Daoy (cell line): ENCODE measurements around the gene HNRNPLL. TPM values are rescaled to one million over a fixed set of nuclear protein-coding genes. Genes with fewer than 3 reads are reported as not detected.

Experiments
- DNase-seq: peaks from one replicate; pipeline ENCODE4 v3.0.0-alpha.2; 2015; ENCODE audit warnings: low read depth
- total RNA-seq: library from RNA; depleted of rRNA; stranded (reverse); fragments of >200 nt; shearing (Covaris generic); gene quantifications from 2 replicates; pipeline ENCODE4 v1.2.3, GENCODE V29; 2014

Gene HNRNPLL
- total RNA-seq, 1 experiment from 2014 or later = 52.7 TPM

DNA sequence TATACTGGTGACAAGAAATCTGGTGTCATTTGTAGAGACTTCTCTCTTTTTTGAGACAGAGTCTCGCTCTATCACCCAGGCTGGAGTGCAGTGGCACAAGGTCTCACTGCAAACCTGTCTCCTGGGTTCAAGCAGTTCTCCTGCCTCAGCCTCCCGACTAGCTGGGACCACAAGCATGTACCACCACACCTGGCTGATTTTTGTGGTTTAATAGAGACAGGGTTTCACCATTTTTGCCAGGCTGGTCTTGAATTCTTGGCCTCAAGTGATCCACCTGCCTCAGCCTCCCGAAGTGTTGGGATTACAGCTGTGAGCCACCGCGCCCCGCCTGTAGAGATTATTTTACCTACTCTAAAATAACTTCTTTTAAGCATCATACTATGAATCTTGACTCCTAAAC lies 6.5 kb downstream of the HNRNPLL start:
- DNase-seq = no peak

DNA sequence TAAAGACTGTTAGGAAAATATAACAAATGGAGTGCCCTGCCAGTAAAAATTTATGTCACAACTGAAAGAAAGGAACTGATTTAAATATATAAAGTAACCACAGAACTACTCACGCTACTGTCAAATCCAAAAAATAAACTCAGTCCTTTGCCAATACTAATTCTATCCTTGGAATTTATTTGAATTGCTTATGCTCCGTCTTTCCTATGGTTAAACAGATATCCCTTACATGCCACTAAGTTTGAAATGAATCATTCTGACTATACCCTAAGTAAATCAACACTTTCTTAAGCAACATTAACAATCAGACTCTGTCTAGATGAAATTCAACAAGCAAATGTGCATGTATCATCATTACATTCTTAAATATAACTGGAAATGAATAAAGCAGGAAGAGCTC lies 9.8 kb downstream of the HNRNPLL start:
- no peak for DNase-seq

DNA sequence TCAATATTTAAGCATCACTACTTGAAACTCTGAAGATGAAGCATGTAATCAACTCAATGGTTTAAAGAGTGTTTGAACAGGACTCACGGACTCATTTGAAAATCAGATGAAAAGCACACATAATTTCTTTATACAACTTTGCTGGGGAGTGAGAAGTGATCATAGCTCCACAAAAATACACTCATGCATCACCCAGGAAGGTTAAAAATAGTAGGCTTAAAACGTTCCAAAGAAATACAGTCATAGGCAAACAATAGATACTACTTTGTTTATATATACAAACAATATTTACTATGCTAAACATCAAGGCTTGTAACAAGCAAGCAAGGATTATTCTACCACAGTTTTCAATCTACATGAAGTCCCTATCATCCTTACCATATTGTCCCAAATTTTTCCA lies 11.6 kb downstream of the HNRNPLL start:
- DNase-seq = no peak

DNA sequence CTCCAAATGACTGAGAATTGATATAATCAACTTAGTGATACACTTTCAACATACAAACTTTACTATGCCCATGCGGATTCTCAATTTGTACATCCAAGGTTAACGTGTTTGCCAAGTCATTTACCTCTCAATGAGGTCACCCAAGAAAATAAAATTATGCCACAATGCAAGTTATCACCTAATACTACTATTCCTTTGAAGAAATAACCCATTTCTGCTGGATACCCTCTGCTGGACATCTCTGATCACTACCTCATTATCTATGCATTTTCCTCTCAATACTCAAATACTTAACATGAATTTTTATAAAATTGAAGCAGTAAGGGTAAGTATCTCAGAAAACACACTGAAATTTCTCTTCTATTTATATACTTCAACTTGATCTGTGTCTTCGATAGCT lies 12.7 kb downstream of the HNRNPLL start:
- no peak for DNase-seq

DNA sequence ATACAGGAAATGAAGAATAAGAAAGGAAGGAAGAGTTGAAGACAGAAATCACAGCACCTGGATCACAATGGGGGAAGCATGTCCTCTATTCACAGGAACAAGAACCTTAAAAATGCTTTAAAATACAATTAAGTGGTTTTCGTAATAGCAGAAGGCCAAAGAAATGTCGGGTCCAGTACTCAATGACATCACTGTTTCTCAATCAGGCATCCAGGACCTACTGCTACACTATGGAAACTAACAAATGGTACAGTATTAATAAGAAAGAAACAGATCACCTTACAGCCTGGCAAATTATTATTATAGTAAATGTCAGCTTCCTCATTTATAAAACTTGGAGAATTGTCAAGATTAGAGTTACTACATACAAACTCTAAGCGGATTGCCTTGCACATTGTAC lies 15.8 kb downstream of the HNRNPLL start:
- no peak for DNase-seq

DNA sequence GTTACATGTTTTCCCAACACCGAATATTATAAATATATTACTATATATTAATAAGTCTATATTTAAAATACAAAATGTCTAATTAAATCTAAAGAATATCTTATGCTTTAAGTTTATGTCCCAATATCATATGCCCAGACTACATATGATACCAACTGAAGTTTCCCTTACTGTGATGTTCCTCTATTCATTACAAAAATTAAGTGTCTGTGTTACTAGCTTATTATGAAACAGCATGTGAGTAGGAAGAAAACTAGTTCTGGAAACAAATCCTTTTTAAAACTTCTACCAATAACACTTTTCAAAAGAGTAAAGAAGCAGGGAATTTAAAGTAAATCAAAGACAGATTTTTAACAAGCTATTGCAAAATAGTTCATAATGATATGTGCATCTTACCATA lies 17.8 kb downstream of the HNRNPLL start:
- no peak for DNase-seq

DNA sequence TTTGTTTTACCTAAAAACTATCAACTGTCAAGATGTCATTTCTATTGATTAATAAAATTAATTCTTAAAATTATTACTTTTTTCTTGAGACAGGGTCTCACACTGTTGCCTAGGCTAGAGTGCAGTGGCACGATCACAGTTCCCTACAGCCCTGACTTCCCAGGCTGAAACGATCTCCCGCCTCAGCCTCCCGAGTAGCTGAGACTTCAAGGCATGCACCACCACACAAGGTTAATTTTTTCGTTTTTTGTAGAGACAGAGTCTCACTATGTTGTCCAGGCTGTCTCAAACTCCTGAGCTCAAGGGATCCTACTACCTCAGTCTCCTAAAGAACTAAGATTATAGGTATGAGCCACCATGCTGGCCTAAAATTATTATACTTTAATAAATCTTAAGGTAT lies 18.7 kb downstream of the HNRNPLL start:
- no peak for DNase-seq

DNA sequence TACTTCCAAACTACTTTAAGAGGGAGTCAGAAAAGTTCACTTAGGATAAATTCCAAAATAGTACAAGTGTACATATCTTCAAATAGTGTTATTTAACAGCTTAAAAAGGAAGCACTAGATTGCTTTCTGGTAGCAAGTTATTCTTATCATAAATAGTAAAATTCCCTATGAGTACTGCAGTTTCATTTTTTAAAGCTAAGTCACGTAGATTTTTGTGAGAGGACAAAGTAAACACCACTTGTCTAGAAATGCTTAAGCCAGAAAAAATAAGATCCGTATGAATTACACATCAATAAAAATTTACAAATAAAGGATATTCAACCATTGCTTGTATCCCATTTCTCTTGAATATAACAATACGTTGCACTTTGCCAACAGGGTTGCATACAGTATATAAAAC lies 19.2 kb downstream of the HNRNPLL start:
- no peak for DNase-seq

DNA sequence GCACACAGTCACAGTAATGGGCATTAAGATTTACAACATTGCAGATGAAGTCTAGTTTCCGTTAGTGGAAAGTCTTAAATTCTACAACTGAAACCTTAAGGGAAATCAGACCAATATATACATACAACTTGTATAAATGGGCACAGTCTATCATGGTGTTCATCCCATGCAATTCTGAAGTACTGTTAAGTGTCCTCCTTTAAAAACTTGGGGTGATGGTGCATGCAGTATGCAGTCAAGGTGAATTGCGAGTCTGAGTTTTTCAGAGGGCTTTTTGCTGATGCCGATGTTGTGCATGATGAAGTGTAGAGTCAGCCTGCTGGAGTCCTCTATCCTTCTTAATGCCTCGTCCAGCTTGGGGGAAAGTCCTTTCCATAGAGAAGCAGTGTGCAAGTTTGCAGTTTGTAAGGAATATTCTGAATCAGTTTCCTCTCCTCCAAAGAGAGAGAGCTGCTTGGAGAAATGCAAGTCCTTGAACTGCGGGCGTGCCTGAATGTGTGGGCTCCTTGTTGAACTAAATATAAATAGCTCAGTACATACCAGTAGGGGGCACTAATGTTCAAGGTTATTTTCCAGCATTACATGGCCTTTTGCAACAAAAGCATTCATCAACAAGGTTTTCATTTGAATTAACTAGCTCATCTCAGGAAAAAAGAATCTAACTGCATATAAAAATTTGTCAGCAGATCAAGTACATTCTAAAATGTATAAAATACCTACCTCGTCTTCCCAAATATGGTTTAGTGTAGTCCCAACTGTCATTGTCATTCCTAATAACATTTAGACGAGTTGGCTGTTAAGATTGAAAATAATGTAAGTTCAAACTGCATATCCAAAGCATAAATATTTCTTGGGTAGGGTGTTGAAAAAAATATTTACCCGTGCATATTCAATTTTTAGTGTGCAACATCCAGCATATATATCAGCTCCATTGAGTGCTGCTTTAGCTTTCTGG lies 21.3 kb downstream of the HNRNPLL start:
- peak; percentile 57 for DNase-seq

DNA sequence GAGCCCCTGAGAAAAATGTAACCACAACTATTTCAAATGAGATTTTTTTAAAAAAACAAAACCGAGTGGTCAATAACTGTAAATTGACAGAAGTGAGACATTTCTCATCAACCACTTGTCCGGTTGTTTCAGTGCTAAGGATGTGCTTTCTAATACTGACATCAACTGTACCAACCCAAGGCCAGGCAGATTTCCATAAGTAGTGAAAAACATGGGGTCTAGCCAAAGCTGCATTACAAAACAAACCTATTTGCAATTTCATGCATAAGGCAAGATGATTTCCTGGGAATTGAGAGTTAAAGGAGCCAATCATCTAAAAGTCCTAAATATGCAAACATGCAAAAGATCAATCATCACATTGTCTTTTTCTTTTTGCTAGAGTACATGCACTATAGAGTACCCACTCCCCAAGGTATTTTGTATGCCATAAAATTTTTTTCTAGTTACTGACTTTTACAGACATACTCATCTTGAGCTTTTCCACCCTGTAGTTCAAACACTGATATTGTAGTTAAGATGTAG lies 22.6 kb downstream of the HNRNPLL start:
- no peak for DNase-seq

DNA sequence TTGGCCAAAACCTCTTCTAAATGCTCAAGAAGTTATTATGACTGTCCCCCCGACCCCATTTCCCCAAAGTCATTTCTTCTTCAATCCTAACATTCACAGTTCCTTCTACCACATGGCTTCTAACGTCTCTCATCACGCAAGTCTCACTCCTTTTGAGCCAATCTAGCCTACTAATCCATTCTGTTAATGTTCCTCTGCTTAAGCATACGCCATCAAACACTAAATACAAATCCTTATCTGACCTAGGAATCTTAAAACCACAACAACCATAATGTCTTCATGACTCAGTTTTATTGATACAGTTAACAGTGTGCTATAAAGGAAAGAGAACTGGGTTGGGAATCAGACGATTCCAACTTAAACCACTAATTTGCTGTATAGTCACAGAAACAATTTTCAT lies 23.9 kb downstream of the HNRNPLL start:
- no peak for DNase-seq

DNA sequence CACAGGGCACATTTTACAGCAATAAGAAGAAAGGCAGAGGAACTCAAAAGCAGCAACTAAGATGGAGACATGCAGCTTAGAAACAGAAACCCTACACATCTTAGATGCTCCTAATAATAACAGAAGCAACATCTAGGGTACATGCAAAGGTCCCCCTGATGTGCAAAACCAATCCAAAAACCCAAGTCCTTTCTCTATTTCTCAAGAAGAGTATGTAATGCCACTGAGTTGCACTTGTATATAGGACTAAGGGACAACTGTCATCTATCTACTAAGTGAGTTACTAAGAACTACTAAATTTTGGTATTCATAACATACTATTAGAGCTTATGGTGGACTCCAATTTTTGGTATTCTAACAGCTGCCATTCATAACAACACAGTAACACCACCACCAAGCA lies 28.4 kb downstream of the HNRNPLL start:
- no peak for DNase-seq

DNA sequence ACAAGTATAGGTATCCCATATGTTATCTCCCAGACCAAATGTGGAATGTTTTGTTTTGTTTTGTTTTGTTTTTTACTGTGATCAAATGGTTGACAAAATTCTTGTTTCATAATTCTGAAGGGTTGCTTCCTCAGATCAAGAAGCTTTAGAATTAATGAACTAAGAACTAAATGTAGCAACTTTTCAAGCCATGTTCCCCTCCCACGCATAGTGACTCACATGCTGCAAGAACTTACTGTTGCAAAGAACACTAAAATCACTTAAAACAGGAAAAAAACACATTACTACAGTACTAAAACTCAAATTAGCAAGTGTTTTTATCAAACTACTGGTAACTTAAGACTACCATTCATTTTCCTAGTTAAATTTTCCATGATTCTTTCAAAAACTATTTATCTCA lies 30.6 kb downstream of the HNRNPLL start:
- DNase-seq = no peak

DNA sequence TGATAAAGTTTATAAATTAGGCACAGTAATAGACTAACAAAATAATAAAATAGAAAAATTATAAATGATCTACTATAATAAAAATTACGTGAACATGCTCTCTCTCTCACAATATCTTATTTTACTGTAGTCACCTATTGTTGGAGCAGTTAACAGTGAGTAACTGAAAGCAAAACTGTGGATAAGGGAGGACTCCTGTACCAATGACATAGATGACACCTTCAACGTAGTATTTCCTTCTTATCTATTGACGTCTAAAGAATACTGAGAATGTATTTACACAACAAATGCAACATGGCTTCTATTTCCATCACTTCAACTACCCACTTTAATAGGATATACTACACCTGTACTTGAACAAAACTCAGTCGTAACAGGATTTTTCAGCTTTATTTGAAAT lies 31.5 kb downstream of the HNRNPLL start:
- no peak for DNase-seq

DNA sequence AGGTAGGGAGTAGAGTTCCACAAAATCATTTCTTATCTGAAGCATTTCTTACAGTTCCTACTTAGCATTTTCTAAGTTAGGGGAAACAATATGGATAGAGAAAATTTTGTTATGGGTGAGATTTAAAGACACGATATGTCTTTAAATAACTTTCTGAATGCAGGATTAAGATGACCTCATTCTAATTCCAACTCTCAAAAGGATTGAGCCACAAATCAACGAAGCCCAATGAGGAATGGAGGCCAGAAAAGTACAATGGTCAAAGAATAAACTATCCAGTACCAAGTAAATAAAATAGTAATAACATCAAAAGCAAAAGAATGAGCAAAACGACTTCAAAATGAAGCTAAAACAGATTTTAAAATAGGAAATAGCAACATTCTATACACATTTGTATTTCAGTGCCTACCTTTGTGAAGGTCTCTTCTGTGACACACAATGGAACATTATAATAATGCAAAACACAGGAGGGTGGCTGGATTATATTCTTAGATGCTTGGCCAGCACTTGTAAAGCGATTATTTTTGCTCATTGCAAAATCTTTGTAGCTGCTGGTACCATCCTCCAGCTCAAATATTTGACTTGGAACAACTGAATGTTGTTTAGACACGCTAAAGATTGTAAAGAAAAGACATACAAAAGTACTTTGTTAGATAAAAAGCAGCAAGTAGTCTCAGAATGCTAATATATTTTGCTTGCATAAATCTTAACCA lies 33.8 kb downstream of the HNRNPLL start:
- DNase-seq = no peak

DNA sequence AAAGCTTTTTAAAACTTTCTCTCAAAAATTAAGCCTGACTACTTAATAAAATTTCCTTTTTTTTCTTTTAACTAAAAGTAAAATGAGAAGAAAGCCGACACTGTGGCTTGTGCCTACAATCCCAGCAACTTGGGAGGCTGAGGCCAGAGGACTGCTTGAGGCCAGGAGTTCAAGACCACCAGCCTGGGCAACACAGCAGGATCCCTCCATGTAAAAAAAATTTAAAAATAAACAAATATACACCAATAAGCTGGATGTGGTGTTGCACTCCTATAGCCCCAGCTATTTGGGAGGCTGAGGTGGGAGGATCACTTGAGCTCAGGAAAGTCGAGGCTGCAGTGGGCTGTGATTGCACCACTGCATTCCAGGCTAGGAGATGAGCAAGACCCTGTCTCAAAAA lies 37.4 kb downstream of the HNRNPLL start:
- DNase-seq = no peak

DNA sequence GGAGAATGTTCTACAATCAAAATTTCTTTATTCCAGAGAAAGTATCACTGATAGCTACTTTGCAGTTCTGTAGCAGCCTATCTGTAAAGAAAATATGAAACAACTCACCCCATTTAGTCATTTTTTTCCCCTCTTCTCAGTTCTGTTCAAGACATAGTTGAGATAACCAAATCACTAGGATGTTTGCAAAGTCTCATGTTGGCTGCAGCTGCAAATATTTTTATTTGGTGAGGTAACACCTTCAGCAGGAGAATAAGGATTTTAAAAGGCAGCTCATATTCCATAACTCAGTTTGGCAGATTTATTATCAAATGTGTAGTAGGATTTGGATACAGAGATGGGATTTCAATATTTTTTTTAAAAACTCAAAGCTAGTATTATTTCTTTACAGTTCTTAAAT lies 41.0 kb downstream of the HNRNPLL start:
- no peak for DNase-seq

DNA sequence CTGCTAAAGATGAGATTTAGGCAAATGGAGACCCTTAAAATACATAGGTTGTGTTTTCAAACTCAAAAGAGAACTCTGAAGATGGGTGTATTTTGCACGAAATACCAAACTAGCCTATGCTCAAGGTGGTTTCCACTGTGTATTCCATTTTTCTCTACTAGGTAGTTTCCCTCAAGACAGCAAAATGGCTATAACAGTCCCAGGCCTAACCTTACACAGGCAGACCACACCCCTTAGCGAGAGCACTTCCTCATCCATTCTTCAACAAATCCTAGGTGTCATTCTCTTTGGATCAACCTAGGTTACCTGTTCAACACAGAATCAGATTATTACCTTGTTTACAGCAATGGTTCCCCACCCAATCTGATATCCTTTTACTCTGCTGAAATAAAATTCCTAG lies 42.6 kb downstream of the HNRNPLL start:
- DNase-seq = no peak

DNA sequence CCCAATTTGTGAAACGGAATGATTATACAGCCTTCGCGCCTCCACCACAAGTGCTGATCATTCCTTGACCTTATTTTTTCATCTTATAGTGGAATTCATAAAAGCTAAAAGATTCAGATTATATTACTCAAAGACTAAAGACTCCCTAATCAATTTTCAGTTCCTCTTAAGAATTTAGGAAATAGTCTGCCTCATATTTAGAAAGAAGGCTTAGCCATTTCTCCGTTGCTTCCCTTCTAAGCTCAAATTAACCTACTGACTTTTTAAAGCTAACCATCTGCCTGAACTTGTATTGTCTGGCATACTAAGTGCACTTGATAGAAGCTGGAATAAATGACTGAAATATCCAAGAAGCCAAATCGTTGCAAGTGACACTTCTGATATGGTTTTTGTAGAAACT lies 44.7 kb downstream of the HNRNPLL start:
- no peak for DNase-seq

DNA sequence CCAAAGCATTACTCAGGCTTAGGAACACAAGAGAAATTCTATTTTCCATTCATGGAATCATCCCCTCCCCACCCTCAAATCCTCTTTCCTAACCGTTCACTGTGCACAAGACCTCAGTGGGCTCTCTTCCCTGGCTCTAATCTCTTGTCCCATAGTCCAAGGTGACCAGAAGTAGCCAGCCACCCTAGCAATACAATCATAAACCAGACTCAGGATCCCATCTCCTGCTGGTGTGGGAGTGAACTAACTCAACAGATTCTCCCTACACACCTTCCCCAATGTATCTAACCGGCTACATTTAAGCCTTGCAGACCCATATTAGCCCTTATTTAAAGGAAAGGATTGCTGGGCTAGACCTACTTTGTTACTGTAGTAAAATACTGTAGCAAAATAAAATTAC lies 45.5 kb downstream of the HNRNPLL start:
- no peak for DNase-seq

DNA sequence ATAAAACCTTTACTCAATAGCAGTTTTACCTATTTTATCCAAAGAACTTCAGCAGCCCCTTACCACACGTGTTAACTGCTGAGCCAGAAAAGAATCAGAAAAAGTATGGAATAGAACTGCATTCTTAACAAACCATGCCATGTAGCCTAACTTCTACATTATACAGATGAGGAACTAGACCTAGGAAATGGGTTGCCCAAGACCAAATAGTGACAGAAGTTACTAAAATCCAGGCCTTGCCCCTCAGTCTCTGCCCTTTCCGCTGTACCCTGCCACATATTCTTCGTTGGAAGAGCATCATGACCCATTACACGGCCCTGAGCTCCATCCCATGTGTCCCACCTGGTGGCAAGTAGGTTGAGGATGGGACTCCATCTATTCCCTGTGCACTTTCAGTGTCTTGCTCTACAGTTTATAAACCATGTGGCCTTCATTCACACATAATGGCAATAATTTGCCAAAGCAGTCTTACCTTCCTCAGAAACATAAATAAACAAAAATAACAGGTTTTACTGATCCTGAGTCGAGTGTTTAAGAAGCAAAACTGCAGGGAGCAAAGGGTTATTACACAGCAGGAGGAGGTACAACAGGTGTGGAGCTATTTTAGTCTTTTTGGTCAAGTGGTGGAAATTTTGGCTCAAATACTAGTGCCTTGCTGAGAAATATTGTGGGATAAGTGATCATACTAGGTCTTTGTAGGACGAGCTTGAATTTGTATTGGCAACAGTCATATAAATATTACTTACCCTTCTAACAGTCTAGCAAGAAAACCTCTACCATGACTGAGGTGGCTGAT lies 46.5 kb downstream of the HNRNPLL start:
- no peak for DNase-seq

DNA sequence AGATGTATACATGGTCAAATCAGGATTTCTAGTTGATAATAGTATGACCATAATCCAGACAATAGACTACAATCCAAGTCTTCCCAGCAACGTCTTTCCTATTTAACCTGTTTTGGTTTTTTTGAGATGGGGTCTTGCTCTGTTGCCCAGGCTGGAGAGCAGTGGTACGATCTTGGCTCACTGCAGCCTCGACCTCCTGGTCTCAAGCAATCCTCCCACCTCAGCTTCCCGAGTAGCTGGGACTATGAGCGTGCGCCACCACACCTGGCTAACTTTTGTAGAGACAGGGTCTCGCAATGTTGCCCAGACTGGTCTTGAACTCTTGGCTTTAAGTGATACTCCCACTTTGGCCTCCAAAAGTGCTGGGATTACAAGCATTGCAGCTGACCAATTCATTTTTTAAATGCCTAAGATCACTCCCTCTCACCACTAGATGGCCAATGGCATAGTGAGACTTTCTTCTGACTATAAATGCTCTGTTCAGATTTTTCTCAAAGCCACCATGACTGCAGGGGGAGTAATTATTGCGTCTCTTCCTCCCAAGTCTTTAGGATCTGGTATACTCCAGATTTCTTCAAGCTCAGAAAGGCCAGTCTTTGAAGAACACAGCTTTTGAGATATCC lies 47.6 kb downstream of the HNRNPLL start:
- DNase-seq = no peak
